Measurements from ENCODE around the gene GP5. TPM values are rescaled to one million over a fixed set of nuclear protein-coding genes. Genes with fewer than 3 reads are reported as not detected.

The GP5 gene
- total and polyA plus RNA-seq, 7 experiments from 2014 or later = 1.4 to 11.3 (median 6.2) TPM

- no peak overlapping the region for H3K4me3 ChIP-seq (ENCODE audit: low read length)
- ATAC-seq = peak; percentile 16
- Mint-ChIP-seq H3K4me3 (no peak overlapping the region), H3K4me1 (peaks cover 0 to 16% (median 4%) of the 10 kb centered on the region in 7 donors), H3K27ac (no peak overlapping the region), H3K36me3 (no peaks in the 10 kb centered on the region), H3K9me3 (no peaks in the 10 kb centered on the region), H3K27me3 (no peaks in the 10 kb centered on the region)
- no peaks in the 10 kb centered on the region for H3K27me3 ChIP-seq (ENCODE audit: control insufficient read depth in 2 of 2, insufficient read depth in 2 of 2, low read length in 2 of 2)
- POLR2A ChIA-PET = no interaction called here
- no peaks in the 10 kb centered on the region for H3K4me1 ChIP-seq (ENCODE audit: control insufficient read depth in 2 of 2, insufficient read depth in 2 of 2, low read length in 2 of 2)
- no peak for DNase-seq
- H3K27ac ChIP-seq (ENCODE audit: low read depth, low read length) = no peak overlapping the region
- CTCF ChIA-PET = no interaction called here
- intact Hi-C loops (cut with micrococcal nuclease) = no loop called here
- no peaks in the 10 kb centered on the region for H3K9me3 ChIP-seq (ENCODE audit: control insufficient read depth in 2 of 3, low read length in 3 of 3)
- no peaks in the 10 kb centered on the region for H3K36me3 ChIP-seq (ENCODE audit: control insufficient read depth in 2 of 3, insufficient read depth in 3 of 3, low read length in 3 of 3)
These were observed 46.3 kb downstream of the GP5 start for GRCh38 chr3:194352667-194353246.

- Mint-ChIP-seq H3K27ac (no peak overlapping the region), H3K4me1 (peaks cover 0 to 16% (median 4%) of the 10 kb centered on the region in 7 donors), H3K9me3 (no peaks in the 10 kb centered on the region), H3K27me3 (no peaks in the 10 kb centered on the region), H3K4me3 (no peak overlapping the region), H3K36me3 (no peaks in the 10 kb centered on the region)
- H3K9me3 ChIP-seq (ENCODE audit: control insufficient read depth in 2 of 3, low read length in 3 of 3) = no peaks in the 10 kb centered on the region
- DNase-seq = no peak
- POLR2A ChIA-PET = no interaction called here
- peak; percentile 26 for ATAC-seq
- no peak overlapping the region for H3K27ac ChIP-seq (ENCODE audit: low read depth, low read length)
- CTCF ChIA-PET = no interaction called here
- H3K36me3 ChIP-seq (ENCODE audit: control insufficient read depth in 2 of 3, insufficient read depth in 3 of 3, low read length in 3 of 3) = no peaks in the 10 kb centered on the region
- no peaks in the 10 kb centered on the region for H3K4me1 ChIP-seq (ENCODE audit: control insufficient read depth in 2 of 2, insufficient read depth in 2 of 2, low read length in 2 of 2)
- no peaks in the 10 kb centered on the region for H3K27me3 ChIP-seq (ENCODE audit: control insufficient read depth in 2 of 2, insufficient read depth in 2 of 2, low read length in 2 of 2)
- H3K4me3 ChIP-seq (ENCODE audit: low read length) = no peak overlapping the region
- intact Hi-C loops (cut with micrococcal nuclease) = no loop called here
These were observed 47.0 kb downstream of the GP5 start for GRCh38 chr3:194351952-194352536.

GRCh38 chr3:194351080-194351672 lies 47.9 kb downstream of the GP5 start, which contains the start of gene CPN2:
Gene CPN2, minus strand, starts transcription at chr3:194351328. Its CDS starts 8,626 bp downstream, at chr3:194342702.
- ChIA-PET CTCF (interaction anchor here (0.7 kb wide), 1 partner anchor 51 kb away, joined by 5 read pairs; no protein-coding TSS in a partner anchor), POLR2A (interaction anchor here (0.6 kb wide), 1 partner anchor 60 kb away, joined by 6 read pairs; no protein-coding TSS in a partner anchor)
- Histone ChIP-seq H3K36me3 (ENCODE audit: control insufficient read depth in 2 of 3, insufficient read depth in 3 of 3, low read length in 3 of 3) (no peaks in the 10 kb centered on the region), H3K27me3 (ENCODE audit: control insufficient read depth in 2 of 2, insufficient read depth in 2 of 2, low read length in 2 of 2) (no peaks in the 10 kb centered on the region), H3K9me3 (ENCODE audit: control insufficient read depth in 2 of 3, low read length in 3 of 3) (no peaks in the 10 kb centered on the region), H3K4me3 (ENCODE audit: low read length) (no peak within 1 kb of the TSS), H3K4me1 (ENCODE audit: control insufficient read depth in 2 of 2, insufficient read depth in 2 of 2, low read length in 2 of 2) (no peaks in the 10 kb centered on the region), H3K27ac (ENCODE audit: low read depth, low read length) (no peak within 1 kb of the TSS)
- ATAC-seq = no peak
- H3K36me3 Mint-ChIP-seq = no peaks in the 10 kb centered on the region
- intact Hi-C loops (cut with micrococcal nuclease) = no loop called here
- peak within 1 kb of the TSS in 1 of 9 donors; percentile 36 for H3K27ac Mint-ChIP-seq
- H3K9me3 Mint-ChIP-seq = no peaks in the 10 kb centered on the region
- no peak for DNase-seq
- H3K4me3 Mint-ChIP-seq = no peak within 1 kb of the TSS
- H3K4me1 Mint-ChIP-seq = peaks cover 0 to 16% (median 4%) of the 10 kb centered on the region in 7 donors
- H3K27me3 Mint-ChIP-seq = no peaks in the 10 kb centered on the region

- H3K36me3 Mint-ChIP-seq = no peaks in the 10 kb centered on the region
- H3K9me3 Mint-ChIP-seq = no peaks in the 10 kb centered on the region
- Histone ChIP-seq H3K9me3 (ENCODE audit: control insufficient read depth in 2 of 3, low read length in 3 of 3) (no peaks in the 10 kb centered on the region), H3K27me3 (ENCODE audit: control insufficient read depth in 2 of 2, insufficient read depth in 2 of 2, low read length in 2 of 2) (no peaks in the 10 kb centered on the region), H3K4me3 (ENCODE audit: low read length) (no peak overlapping the region), H3K4me1 (ENCODE audit: control insufficient read depth in 2 of 2, insufficient read depth in 2 of 2, low read length in 2 of 2) (no peaks in the 10 kb centered on the region), H3K27ac (ENCODE audit: low read depth, low read length) (no peak overlapping the region), H3K36me3 (ENCODE audit: control insufficient read depth in 2 of 3, insufficient read depth in 3 of 3, low read length in 3 of 3) (no peaks in the 10 kb centered on the region)
- no peaks in the 10 kb centered on the region for H3K27me3 Mint-ChIP-seq
- H3K4me1 Mint-ChIP-seq = peaks cover 0 to 14% (median 2%) of the 10 kb centered on the region in 7 donors
- no peak for DNase-seq
- no peak overlapping the region for H3K27ac Mint-ChIP-seq
- ChIA-PET POLR2A (interaction anchor here (0.6 kb wide), 1 partner anchor 61 kb away, joined by 6 read pairs; no protein-coding TSS in a partner anchor), CTCF (interaction anchor here (0.7 kb wide), 1 partner anchor 52 kb away, joined by 5 read pairs; no protein-coding TSS in a partner anchor)
- intact Hi-C loops (cut with micrococcal nuclease) = no loop called here
- H3K4me3 Mint-ChIP-seq = no peak overlapping the region
- no peak for ATAC-seq
These were observed 48.4 kb downstream of the GP5 start for GRCh38 chr3:194350726-194351071.

- Mint-ChIP-seq H3K4me1 (peaks cover 0 to 5% (median 0%) of the 10 kb centered on the region in 7 donors), H3K27ac (no peak overlapping the region), H3K9me3 (no peaks in the 10 kb centered on the region), H3K4me3 (no peak overlapping the region), H3K27me3 (peaks cover 0 to 7% (median 0%) of the 10 kb centered on the region in 5 donors), H3K36me3 (no peaks in the 10 kb centered on the region)
- ChIA-PET POLR2A (no interaction called here), CTCF (no interaction called here)
- no peaks in the 10 kb centered on the region for H3K4me1 ChIP-seq (ENCODE audit: control insufficient read depth in 2 of 2, insufficient read depth in 2 of 2, low read length in 2 of 2)
- no peaks in the 10 kb centered on the region for H3K36me3 ChIP-seq (ENCODE audit: control insufficient read depth in 2 of 3, insufficient read depth in 3 of 3, low read length in 3 of 3)
- DNase-seq = no peak
- no peaks in the 10 kb centered on the region for H3K9me3 ChIP-seq (ENCODE audit: control insufficient read depth in 2 of 3, low read length in 3 of 3)
- no peaks in the 10 kb centered on the region for H3K27me3 ChIP-seq (ENCODE audit: control insufficient read depth in 2 of 2, insufficient read depth in 2 of 2, low read length in 2 of 2)
- no peak for ATAC-seq
- no peak overlapping the region for H3K4me3 ChIP-seq (ENCODE audit: low read length)
- intact Hi-C loops (cut with micrococcal nuclease) = no loop called here
- H3K27ac ChIP-seq (ENCODE audit: low read depth, low read length) = no peak overlapping the region
These were observed 50.7 kb downstream of the GP5 start for GRCh38 chr3:194348354-194348753.

- H3K36me3 ChIP-seq (ENCODE audit: control insufficient read depth in 2 of 3, insufficient read depth in 3 of 3, low read length in 3 of 3) = no peaks in the 10 kb centered on the region
- intact Hi-C loops (cut with micrococcal nuclease) = no loop called here
- Mint-ChIP-seq H3K9me3 (no peaks in the 10 kb centered on the region), H3K4me3 (no peak overlapping the region), H3K27ac (no peak overlapping the region), H3K4me1 (peaks cover 0 to 5% (median 0%) of the 10 kb centered on the region in 7 donors), H3K36me3 (no peaks in the 10 kb centered on the region), H3K27me3 (peaks cover 0 to 7% (median 6%) of the 10 kb centered on the region in 5 donors)
- DNase-seq (no peak), ATAC-seq (no peak)
- H3K27me3 ChIP-seq (ENCODE audit: control insufficient read depth in 2 of 2, insufficient read depth in 2 of 2, low read length in 2 of 2) = no peaks in the 10 kb centered on the region
- ChIA-PET POLR2A (no interaction called here), CTCF (interaction anchor here (0.6 to 15.7 kb wide), 5 partner anchors 9 to 681 kb away, joined by 3 to 256 read pairs (median 3); partner anchors contain the start of gene GP5)
- no peaks in the 10 kb centered on the region for H3K9me3 ChIP-seq (ENCODE audit: control insufficient read depth in 2 of 3, low read length in 3 of 3)
- no peaks in the 10 kb centered on the region for H3K4me1 ChIP-seq (ENCODE audit: control insufficient read depth in 2 of 2, insufficient read depth in 2 of 2, low read length in 2 of 2)
- H3K4me3 ChIP-seq (ENCODE audit: low read length) = no peak overlapping the region
- no peak overlapping the region for H3K27ac ChIP-seq (ENCODE audit: low read depth, low read length)
These were observed 52.4 kb downstream of the GP5 start for GRCh38 chr3:194346621-194347020.

Data from naive thymus-derived CD4-positive, alpha-beta T cell (primary cell).